ENCODE data around the gene AFDN. TPM values are rescaled to one million over a fixed set of nuclear protein-coding genes. Genes with fewer than 3 reads are reported as not detected.

The AFDN gene
- total RNA-seq, 3 donors from 2014 or later, result 93.1 to 292 (median 170) TPM

DNA sequence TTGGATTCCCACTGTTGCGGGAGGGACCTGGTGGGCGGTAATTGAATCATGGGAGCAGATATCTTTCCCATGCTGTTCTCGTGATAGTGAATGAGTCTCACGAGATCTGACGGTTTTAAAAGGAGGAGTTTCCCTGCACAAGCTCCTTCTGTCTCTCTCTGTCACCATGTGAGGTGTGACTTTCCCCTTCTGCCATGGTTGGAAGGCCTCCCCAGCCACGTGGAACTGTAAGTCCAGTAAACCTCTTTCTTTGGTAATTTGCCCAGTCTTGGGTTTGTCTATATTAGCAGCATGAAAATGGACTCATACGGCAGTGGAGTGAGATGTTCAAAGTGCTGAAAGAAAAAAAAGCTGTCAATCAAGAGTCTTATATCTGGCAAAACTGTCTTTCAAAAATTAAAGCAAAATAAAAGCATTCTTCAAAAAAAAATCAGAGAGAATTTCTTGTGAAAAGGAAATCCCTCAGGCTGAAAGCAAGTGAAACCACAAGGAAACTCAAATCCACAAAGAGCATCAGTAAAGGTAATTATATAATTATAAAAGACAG is 155.3 kb downstream of the AFDN start:
- intact Hi-C loops (cut with DNase I; ENCODE audit: low total_unique reads), result no loop called here
- Histone ChIP-seq H3K27me3 (no peaks in the 10 kb centered on the region), H3K9me3 (no peaks in the 10 kb centered on the region), H3K36me3 (no peaks in the 10 kb centered on the region), H3K4me1 (no peaks in the 10 kb centered on the region), H3K27ac (no peak overlapping the region), H3K4me3 (no peak overlapping the region)
- no peak for TF ChIP-seq POLR2A (IDR thresholded peaks at IDR 0.05)
- no peak for TF ChIP-seq CTCF (IDR thresholded peaks at IDR 0.05)
- TF ChIP-seq POLR2AphosphoS5 (IDR thresholded peaks at IDR 0.05), result no peak
- no peak for DNase-seq (ENCODE audit: low spot score in 2 of 2)

- Histone ChIP-seq H3K27me3 (no peaks in the 10 kb centered on the region), H3K4me3 (no peak overlapping the region), H3K36me3 (no peaks in the 10 kb centered on the region), H3K9me3 (no peaks in the 10 kb centered on the region), H3K4me1 (no peaks in the 10 kb centered on the region), H3K27ac (no peak overlapping the region)
- DNase-seq (ENCODE audit: low spot score in 2 of 2), result no peak
- intact Hi-C loops (cut with DNase I; ENCODE audit: low total_unique reads), result no loop called here
- no peak for TF ChIP-seq CTCF (IDR thresholded peaks at IDR 0.05)
Measured at GRCh38 chr6:167984144-167984719, 157.5 kb downstream of the AFDN start.

DNA sequence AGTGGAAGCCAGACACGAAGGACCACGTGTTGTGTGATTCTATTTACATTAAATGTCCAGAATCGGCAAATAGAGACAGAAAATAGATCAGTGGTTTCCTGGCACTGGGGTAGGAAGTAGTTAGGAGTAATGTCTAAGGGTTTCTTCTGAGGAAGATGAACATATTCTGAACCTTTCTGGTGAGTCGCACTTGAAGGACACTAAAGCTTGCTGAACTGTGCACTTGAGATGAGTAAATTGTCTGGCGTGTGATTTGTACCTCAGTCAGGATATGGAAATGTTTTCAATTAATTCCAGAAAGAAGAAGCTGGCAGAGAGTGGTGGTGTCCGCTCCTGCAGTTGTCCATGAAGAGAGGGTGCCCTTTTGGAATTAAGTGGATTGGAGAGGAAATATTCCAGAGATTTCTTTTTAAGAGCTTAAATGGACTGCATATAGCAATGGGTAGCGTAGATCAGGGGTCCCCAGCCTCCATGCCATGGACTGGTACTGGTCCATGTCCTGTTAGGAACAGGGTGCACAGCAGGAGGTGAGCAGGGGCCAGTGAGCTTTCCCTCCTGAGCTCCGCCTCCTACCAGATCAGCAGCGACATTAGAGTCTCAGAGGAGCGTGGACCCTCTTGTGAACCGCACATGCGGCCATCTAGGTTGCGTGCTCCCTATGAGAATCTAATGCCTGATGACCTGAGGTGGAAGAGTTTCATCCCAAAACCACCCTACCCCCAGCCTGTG is 158.3 kb downstream of the AFDN start:
- TF ChIP-seq POLR2AphosphoS5 (IDR thresholded peaks at IDR 0.05) (no peak), CTCF (IDR thresholded peaks at IDR 0.05) (no peak), POLR2A (IDR thresholded peaks at IDR 0.05) (no peak)
- intact Hi-C loops (cut with DNase I; ENCODE audit: low total_unique reads), result no loop called here
- H3K27ac ChIP-seq, result no peak overlapping the region
- no peaks in the 10 kb centered on the region for H3K4me1 ChIP-seq
- DNase-seq (ENCODE audit: low spot score in 2 of 2), result no peak
- no peaks in the 10 kb centered on the region for H3K9me3 ChIP-seq
- H3K27me3 ChIP-seq, result no peaks in the 10 kb centered on the region
- no peaks in the 10 kb centered on the region for H3K36me3 ChIP-seq
- H3K4me3 ChIP-seq, result no peak overlapping the region

GRCh38 chr6:167985911-167986595 is 159.3 kb downstream of the AFDN start:
- Histone ChIP-seq H3K36me3 (no peaks in the 10 kb centered on the region), H3K4me3 (no peak overlapping the region), H3K27me3 (no peaks in the 10 kb centered on the region), H3K4me1 (no peaks in the 10 kb centered on the region), H3K27ac (no peak overlapping the region), H3K9me3 (no peaks in the 10 kb centered on the region)
- TF ChIP-seq CTCF (IDR thresholded peaks at IDR 0.05), result no peak
- no peak for TF ChIP-seq POLR2AphosphoS5 (IDR thresholded peaks at IDR 0.05)
- no peak for TF ChIP-seq POLR2A (IDR thresholded peaks at IDR 0.05)
- DNase-seq (ENCODE audit: low spot score in 2 of 2), result no peak
- intact Hi-C loops (cut with DNase I; ENCODE audit: low total_unique reads), result no loop called here
